Ascending aorta (tissue), 2 donors: Measurements from ENCODE around the gene PLK5. TPM values are rescaled to one million over a fixed set of nuclear protein-coding genes. Genes with fewer than 3 reads are reported as not detected.

Experiments
- DNase-seq, 2 donors: peaks; one replicate each; pipeline ENCODE4 v3.0.0-alpha.2; 2019; ENCODE audit warnings: low spot score in 2 of 2
- H3K27ac ChIP-seq, 2 donors: fragments of 200-600 bp; sonication (generic); one replicate each; pipeline ENCODE4 v1.5.1; 2016 to 2017; ENCODE audit warnings: mild to moderate bottlenecking in 1 of 2
- H3K27me3 ChIP-seq: fragments of 200-600 bp; sonication (generic); one replicate; pipeline ENCODE4 v1.5.1; 2017
- H3K36me3 ChIP-seq, 2 donors: fragments of 200-600 bp; sonication (generic); one replicate each; pipeline ENCODE4 v1.5.1; 2016
- H3K4me1 ChIP-seq, 2 donors: fragments of 200-600 bp; sonication (generic); one replicate each; pipeline ENCODE4 v1.5.1; 2016 to 2017; ENCODE audit warnings: mild to moderate bottlenecking in 1 of 2
- H3K4me3 ChIP-seq, 2 donors: fragments of 200-600 bp; sonication (generic); one replicate each; pipeline ENCODE4 v1.5.1; 2016 to 2017; ENCODE audit warnings: mild to moderate bottlenecking in 1 of 2
- H3K9me3 ChIP-seq, 2 donors: fragments of 200-600 bp; sonication (generic); one replicate each; pipeline ENCODE4 v1.5.1; 2016
- intact Hi-C: fragments of 100-400 bp; cut with DNase I; formaldehyde crosslinking; loops from one replicate; pipeline ENCODE4 v1.15.1; 2023
- total RNA-seq: library from RNA; depleted of rRNA; stranded (reverse); fragments of >200 nt; gene quantifications from one replicate; pipeline ENCODE4 v1.1.0, GENCODE V29; 2016
- TF ChIP-seq, protein P1 (sequence below), 3 experiments: fragments of 200-600 bp in 2 of 3; fragments of 450-650 bp in 1 of 3; sonication (generic) in 2 of 3; IDR thresholded peaks; one replicate each; pipeline ENCODE4 v1.5.1; 2016 to 2019; ENCODE audit warnings: antibody characterized with exemption in 3 of 3, mild to moderate bottlenecking in 1 of 3, moderate library complexity in 1 of 3

PLK5 gene
- total RNA-seq, 1 donor from 2014 or later, result not detected

- no peak for DNase-seq
- TF ChIP-seq, protein P1, sequence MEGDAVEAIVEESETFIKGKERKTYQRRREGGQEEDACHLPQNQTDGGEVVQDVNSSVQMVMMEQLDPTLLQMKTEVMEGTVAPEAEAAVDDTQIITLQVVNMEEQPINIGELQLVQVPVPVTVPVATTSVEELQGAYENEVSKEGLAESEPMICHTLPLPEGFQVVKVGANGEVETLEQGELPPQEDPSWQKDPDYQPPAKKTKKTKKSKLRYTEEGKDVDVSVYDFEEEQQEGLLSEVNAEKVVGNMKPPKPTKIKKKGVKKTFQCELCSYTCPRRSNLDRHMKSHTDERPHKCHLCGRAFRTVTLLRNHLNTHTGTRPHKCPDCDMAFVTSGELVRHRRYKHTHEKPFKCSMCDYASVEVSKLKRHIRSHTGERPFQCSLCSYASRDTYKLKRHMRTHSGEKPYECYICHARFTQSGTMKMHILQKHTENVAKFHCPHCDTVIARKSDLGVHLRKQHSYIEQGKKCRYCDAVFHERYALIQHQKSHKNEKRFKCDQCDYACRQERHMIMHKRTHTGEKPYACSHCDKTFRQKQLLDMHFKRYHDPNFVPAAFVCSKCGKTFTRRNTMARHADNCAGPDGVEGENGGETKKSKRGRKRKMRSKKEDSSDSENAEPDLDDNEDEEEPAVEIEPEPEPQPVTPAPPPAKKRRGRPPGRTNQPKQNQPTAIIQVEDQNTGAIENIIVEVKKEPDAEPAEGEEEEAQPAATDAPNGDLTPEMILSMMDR (IDR thresholded peaks at IDR 0.05), result no peak
- intact Hi-C loops, result no loop called here
- H3K27me3 ChIP-seq, result no peaks in the 10 kb centered on the region
- H3K27ac ChIP-seq, result no peak overlapping the region
- no peaks in the 10 kb centered on the region for H3K9me3 ChIP-seq
- H3K4me1 ChIP-seq, result peaks cover 0 to 5% of the 10 kb centered on the region in 2 donors
- no peaks in the 10 kb centered on the region for H3K36me3 ChIP-seq
- H3K4me3 ChIP-seq, result no peak overlapping the region
These were observed 39.4 kb downstream of the PLK5 start for GRCh38 chr19:1563251-1563650.

GRCh38 chr19:1566392-1567115 lies 42.7 kb downstream of the PLK5 start:
- TF ChIP-seq, protein P1 (IDR thresholded peaks at IDR 0.05), result no peak
- H3K4me3 ChIP-seq, result peak overlapping the region; percentile 57 to 94
- no peaks in the 10 kb centered on the region for H3K9me3 ChIP-seq
- H3K36me3 ChIP-seq, result no peaks in the 10 kb centered on the region
- peak in 1 of 2 donors; percentile 75 for DNase-seq
- no peaks in the 10 kb centered on the region for H3K27me3 ChIP-seq
- peaks cover 4 to 9% of the 10 kb centered on the region in 2 donors for H3K4me1 ChIP-seq
- intact Hi-C loops, result loop anchor here (1.0 to 5.0 kb wide), 2 partner anchors 26 to 41 kb away; partner anchors contain the start of genes MBD3 and UQCR11
- peak overlapping the region; percentile 75 to 84 for H3K27ac ChIP-seq

- Histone ChIP-seq H3K9me3 (no peaks in the 10 kb centered on the region), H3K27ac (peak overlapping the region; percentile 75 to 84), H3K4me3 (peak overlapping the region; percentile 57 to 94), H3K27me3 (no peaks in the 10 kb centered on the region), H3K36me3 (no peaks in the 10 kb centered on the region), H3K4me1 (peaks cover 4 to 9% of the 10 kb centered on the region in 2 donors)
- intact Hi-C loops, result loop anchor here (5.0 kb wide), 1 partner anchor 40 kb away; the partner anchor contains the start of gene UQCR11
- no peak for DNase-seq
- TF ChIP-seq, protein P1 (IDR thresholded peaks at IDR 0.05), result no peak
These were observed 43.4 kb downstream of the PLK5 start for GRCh38 chr19:1567116-1567847.

- no peak for DNase-seq
- Histone ChIP-seq H3K9me3 (no peaks in the 10 kb centered on the region), H3K27me3 (no peaks in the 10 kb centered on the region), H3K4me1 (peaks cover 4 to 9% of the 10 kb centered on the region in 2 donors), H3K4me3 (peak overlapping the region; percentile 57 to 94), H3K27ac (no peak overlapping the region), H3K36me3 (no peaks in the 10 kb centered on the region)
- TF ChIP-seq, protein P1 (IDR thresholded peaks at IDR 0.05), result no peak
- intact Hi-C loops, result loop anchor here (1.0 to 5.0 kb wide), 2 partner anchors 39 to 85 kb away; partner anchors contain the start of gene UQCR11
These were observed 44.0 kb downstream of the PLK5 start for GRCh38 chr19:1567848-1568227.

DNA sequence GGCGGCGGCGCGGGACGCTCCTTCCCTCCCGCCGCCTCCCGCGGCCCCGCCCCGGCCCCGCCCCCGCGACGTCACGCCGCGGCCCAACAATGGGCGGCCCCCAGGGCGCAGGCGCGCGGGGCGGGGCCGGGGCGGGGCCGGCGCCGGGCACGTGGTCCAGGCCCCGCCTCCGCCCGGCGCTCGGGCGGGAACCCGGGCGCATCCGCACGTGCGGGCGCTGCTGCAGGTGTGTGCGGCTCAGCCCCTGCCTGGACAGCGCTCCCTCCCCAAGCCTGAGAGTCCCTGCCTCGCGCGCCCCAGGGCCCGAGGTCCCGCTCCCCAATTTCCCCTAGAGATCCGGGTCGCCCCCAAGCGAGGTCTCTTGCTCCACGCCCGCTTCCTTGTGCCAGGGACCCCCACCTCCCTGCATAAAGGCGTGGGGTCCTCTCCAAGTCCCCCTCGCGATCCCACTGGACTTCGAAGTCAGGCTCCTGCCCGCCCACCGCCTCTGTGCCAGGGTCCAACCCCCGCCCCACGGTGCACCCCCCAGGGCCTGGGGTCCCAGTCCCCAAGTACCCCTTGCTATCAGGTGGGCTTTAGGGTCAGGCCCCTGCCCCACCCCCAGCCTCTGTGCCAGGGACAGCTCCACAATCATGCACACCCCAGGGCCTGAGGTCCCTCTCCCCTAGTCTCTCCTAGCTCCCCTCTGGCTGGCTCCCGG lies 44.6 kb downstream of the PLK5 start, which contains the start of gene MEX3D:
TSS of gene MEX3D (minus strand) at position 6 of the 700 bp plus-strand sequence. CDS start 267 bp downstream, outside the sequence.
- peak in 1 of 2 donors; percentile 85 for DNase-seq
- peak within 1 kb of the TSS; percentile 72 to 84 for H3K27ac ChIP-seq
- H3K27me3 ChIP-seq, result no peaks in the 10 kb centered on the region
- H3K4me1 ChIP-seq, result peaks cover 4 to 9% of the 10 kb centered on the region in 2 donors
- no peaks in the 10 kb centered on the region for H3K9me3 ChIP-seq
- H3K36me3 ChIP-seq, result no peaks in the 10 kb centered on the region
- peak within 1 kb of the TSS; percentile 57 to 94 for H3K4me3 ChIP-seq
- intact Hi-C loops, result loop anchor here (1.0 to 5.0 kb wide), 2 partner anchors 39 to 85 kb away; partner anchors contain the start of gene UQCR11
- TF ChIP-seq, protein P1 (IDR thresholded peaks at IDR 0.05), result no peak
